Lung (tissue), 12 donors: Measurements from ENCODE around the gene TNS3. TPM values are rescaled to one million over a fixed set of nuclear protein-coding genes. Genes with fewer than 3 reads are reported as not detected.

Experiments
- ATAC-seq: fragments of 200-7000 bp; cut with Tn5 transposase; one replicate; pipeline ENCODE4 v1.9.1; 2020; ENCODE audit warnings: moderate number of reproducible peaks; ENCODE audit not compliant: insufficient read depth, low FRiP score
- DNase-seq, 3 donors: peaks; one replicate each; pipeline ENCODE4 v3.0.0-alpha.2; 2013 to 2017
- H3K27ac ChIP-seq, 2 donors: one replicate each; pipeline ENCODE4 v1.5.1; 2013; ENCODE audit warnings: mild to moderate bottlenecking in 2 of 2, moderate library complexity in 2 of 2, control low read depth in 1 of 2, inconsistent platforms in 1 of 2, low read depth in 1 of 2, low read length in 1 of 2
- H3K27me3 ChIP-seq, 3 donors: one replicate each; pipeline ENCODE4 v1.5.1; 2013; ENCODE audit warnings: low read length in 2 of 3; ENCODE audit not compliant: control insufficient read depth in 3 of 3, insufficient read depth in 3 of 3
- H3K36me3 ChIP-seq, 4 donors: one replicate each; pipeline ENCODE4 v1.5.1; 2013; ENCODE audit warnings: low read length in 4 of 4, mild to moderate bottlenecking in 1 of 4, moderate library complexity in 1 of 4; ENCODE audit not compliant: control insufficient read depth in 4 of 4, insufficient read depth in 4 of 4
- H3K4me1 ChIP-seq, 5 donors: one replicate each; pipeline ENCODE4 v1.5.1; 2013; ENCODE audit warnings: low read length in 5 of 5, mild to moderate bottlenecking in 2 of 5, moderate library complexity in 1 of 5; ENCODE audit not compliant: control insufficient read depth in 5 of 5, insufficient read depth in 5 of 5
- H3K4me3 ChIP-seq: one replicate; pipeline ENCODE4 v1.5.1; 2013; ENCODE audit warnings: mild to moderate bottlenecking, control low read depth, moderate library complexity
- H3K9ac ChIP-seq, 2 donors: one replicate each; pipeline ENCODE4 v1.5.1; 2013; ENCODE audit warnings: low read length in 2 of 2, control low read depth in 1 of 2; ENCODE audit not compliant: insufficient read depth in 1 of 2
- H3K9me3 ChIP-seq, 4 donors: one replicate each; pipeline ENCODE4 v1.5.1; 2013; ENCODE audit warnings: low read length in 3 of 4, mild to moderate bottlenecking in 1 of 4, moderate library complexity in 1 of 4; ENCODE audit not compliant: control insufficient read depth in 4 of 4, insufficient read depth in 3 of 4
- WGBS, 2 donors: extraction: QIAGEN DNeasy Blood & Tissue Kit; methylation state at CpG; one replicate each; pipeline ENCODE4 v1.1.7; 2013; 5-methylcytosine and 5-hydroxymethylcytosine counted together
- polyA plus RNA-seq, 2 donors: library from polyadenylated mRNA; stranded (reverse); fragments of 200-250 nt; gene quantifications; one replicate each; pipeline ENCODE4 v1.2.1, GENCODE V29; 2013
- total RNA-seq, 2 donors: library from RNA; depleted of rRNA in 1 of 2; stranded (reverse); fragments of >200 nt in 1 of 2; gene quantifications; one replicate each; pipeline ENCODE4 v1.2.1, GENCODE V29; 2014 to 2021
- TF ChIP-seq, protein P1 (sequence below): IDR thresholded peaks from 2 replicates; pipeline ENCODE4 v1.5.1; 2012; ENCODE audit warnings: mild to moderate bottlenecking; ENCODE audit errors: control extremely low read depth, extremely low read depth
- donor health status: control.
- donor health status: control.
- donor health status: Bipolar disorder and iron deficiency.
- donor health status: healthy.
- donor health status: DM: yes; HTN: yes; CAD: no.

The TNS3 gene
- total and polyA plus RNA-seq, 4 donors: 23.8 to 140 (median 85.7) TPM

DNA sequence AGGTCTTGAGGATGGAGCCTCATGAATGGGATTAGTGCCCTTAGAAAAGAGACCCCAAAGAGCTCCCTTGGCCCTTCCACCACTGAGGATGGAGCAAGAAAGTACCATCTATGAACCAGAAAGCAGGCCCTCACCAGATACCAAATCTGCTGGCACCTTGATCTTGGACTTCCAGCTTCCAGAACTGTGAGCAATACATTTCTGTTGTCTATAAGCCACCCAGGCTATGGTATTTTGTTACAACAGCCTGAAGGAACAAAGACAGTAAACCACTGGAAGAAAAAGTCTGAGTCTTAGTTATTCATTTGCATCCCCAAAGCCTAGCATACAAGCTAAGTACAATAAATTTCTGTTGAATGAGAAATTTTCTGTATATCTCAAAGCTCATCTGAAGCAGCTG, 37.9 kb upstream of the TNS3 start:
- DNase-seq: no peak
- TF ChIP-seq, protein P1, sequence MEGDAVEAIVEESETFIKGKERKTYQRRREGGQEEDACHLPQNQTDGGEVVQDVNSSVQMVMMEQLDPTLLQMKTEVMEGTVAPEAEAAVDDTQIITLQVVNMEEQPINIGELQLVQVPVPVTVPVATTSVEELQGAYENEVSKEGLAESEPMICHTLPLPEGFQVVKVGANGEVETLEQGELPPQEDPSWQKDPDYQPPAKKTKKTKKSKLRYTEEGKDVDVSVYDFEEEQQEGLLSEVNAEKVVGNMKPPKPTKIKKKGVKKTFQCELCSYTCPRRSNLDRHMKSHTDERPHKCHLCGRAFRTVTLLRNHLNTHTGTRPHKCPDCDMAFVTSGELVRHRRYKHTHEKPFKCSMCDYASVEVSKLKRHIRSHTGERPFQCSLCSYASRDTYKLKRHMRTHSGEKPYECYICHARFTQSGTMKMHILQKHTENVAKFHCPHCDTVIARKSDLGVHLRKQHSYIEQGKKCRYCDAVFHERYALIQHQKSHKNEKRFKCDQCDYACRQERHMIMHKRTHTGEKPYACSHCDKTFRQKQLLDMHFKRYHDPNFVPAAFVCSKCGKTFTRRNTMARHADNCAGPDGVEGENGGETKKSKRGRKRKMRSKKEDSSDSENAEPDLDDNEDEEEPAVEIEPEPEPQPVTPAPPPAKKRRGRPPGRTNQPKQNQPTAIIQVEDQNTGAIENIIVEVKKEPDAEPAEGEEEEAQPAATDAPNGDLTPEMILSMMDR: no peak

DNA sequence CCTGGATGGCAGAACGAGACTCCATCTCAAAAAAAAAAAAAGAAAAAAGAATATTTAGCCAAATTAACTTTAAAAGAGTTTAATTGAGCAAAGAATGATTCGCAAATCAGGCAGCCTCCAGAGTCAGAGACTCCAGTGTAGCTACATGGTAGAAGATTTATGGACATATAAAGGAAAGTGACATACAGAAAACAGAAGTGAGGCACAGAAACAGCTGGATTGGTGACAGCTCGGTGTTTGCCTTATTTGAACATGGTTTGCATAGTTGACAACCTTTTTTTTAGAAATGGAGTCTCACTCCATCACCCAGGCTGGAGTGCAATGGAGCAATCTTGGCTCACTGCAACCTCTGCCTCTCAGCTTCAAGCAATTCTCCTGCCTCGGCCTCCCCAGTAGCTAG, 35.2 kb upstream of the TNS3 start:
- ATAC-seq (no peak), DNase-seq (no peak)
- Histone ChIP-seq H3K27me3 (no peaks in the 10 kb centered on the region), H3K9me3 (peaks cover 0 to 2% (median 0%) of the 10 kb centered on the region in 4 donors), H3K27ac (no peak overlapping the region), H3K4me1 (peaks cover 0 to 22% (median 13%) of the 10 kb centered on the region in 5 donors), H3K4me3 (no peak overlapping the region), H3K9ac (no peak overlapping the region), H3K36me3 (no peaks in the 10 kb centered on the region)
- TF ChIP-seq, protein P1: no peak
- 80 to 84% methylated on average over 4 of the region's 4 CpGs for WGBS, 2 donors

More for the DNA sequence above, 37.9 kb upstream of the TNS3 start:
- no peak for ATAC-seq
- no peak overlapping the region for H3K9ac ChIP-seq
- no peaks in the 10 kb centered on the region for H3K27me3 ChIP-seq
- H3K36me3 ChIP-seq: no peaks in the 10 kb centered on the region
- peaks cover 0 to 2% (median 0%) of the 10 kb centered on the region in 4 donors for H3K9me3 ChIP-seq
- H3K4me3 ChIP-seq: no peak overlapping the region
- H3K27ac ChIP-seq: no peak overlapping the region
- peaks cover 0 to 42% (median 27%) of the 10 kb centered on the region in 5 donors for H3K4me1 ChIP-seq

DNA sequence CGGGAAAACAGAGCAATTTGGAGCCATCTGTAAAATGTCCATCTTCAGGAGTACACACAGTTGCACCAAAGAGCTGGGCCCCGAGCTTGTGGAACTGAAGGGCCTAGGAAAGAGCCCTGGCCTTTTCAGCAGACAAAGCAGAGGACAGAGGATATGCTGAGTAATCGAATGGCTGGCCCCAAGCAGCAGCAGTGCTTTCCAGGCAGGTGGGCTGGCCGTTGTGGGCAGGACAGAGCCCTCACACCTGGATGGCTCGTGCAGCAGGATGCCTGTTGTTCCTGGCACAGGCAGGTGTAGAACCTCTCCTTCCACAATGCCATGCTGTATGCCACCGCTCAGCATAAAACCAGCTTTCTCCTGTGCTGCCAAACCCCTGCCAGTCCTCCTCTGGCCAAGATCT, 32.5 kb upstream of the TNS3 start:
- H3K36me3 ChIP-seq: no peaks in the 10 kb centered on the region
- H3K9me3 ChIP-seq: peaks cover 0 to 2% (median 0%) of the 10 kb centered on the region in 4 donors
- no peak overlapping the region for H3K4me3 ChIP-seq
- H3K9ac ChIP-seq: no peak overlapping the region
- ATAC-seq: no peak
- no peaks in the 10 kb centered on the region for H3K27me3 ChIP-seq
- peaks cover 0 to 21% (median 8%) of the 10 kb centered on the region in 5 donors for H3K4me1 ChIP-seq
- H3K27ac ChIP-seq: no peak overlapping the region
- TF ChIP-seq, protein P1: no peak
- 72 to 88% methylated on average over 6 of the region's 6 CpGs for WGBS, 2 donors
- DNase-seq: no peak

DNA sequence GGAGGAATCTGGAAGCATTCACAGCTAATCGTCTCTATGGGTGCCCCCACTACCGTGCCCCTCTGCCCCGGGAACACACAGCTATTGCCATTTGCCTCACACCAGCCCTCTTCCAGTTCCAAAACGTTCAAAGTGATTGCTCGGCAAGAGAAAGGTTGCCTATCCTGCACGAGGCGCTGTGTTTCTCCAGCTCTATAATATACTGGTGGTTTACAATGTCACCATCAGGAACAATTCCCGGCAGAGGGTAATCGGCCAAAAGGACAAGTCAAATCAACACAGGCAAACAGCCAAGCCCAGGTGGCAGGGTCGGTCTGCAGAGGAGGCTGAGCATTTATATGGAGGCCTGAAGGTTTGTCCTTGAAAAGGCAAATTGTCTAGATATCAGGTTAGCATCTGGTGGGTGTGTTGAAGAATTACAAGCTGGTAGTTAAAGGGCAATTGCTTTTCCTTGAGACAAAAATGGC, 29.2 kb upstream of the TNS3 start:
- 55 to 64% methylated on average over 10 of the region's 10 CpGs for WGBS, 2 donors

More for the DNA sequence above, 29.2 kb upstream of the TNS3 start:
- H3K4me3 ChIP-seq: no peak overlapping the region
- H3K4me1 ChIP-seq: peaks cover 0 to 24% (median 9%) of the 10 kb centered on the region in 5 donors
- no peaks in the 10 kb centered on the region for H3K36me3 ChIP-seq
- peak; percentile 39 to 61 (median 54) for DNase-seq
- TF ChIP-seq, protein P1: no peak
- no peak for ATAC-seq
- H3K27ac ChIP-seq: peak overlapping the region in 1 of 2 donors; percentile 26
- H3K9me3 ChIP-seq: no peaks in the 10 kb centered on the region
- no peaks in the 10 kb centered on the region for H3K27me3 ChIP-seq
- H3K9ac ChIP-seq: no peak overlapping the region
